ENCODE data around the gene KIAA0825. TPM values are rescaled to one million over a fixed set of nuclear protein-coding genes. Genes with fewer than 3 reads are reported as not detected.
"Not testable (repeated sequence)": the region's sequence is repeated elsewhere in the genome, so short reads cannot be mapped to it uniquely, and the experiment has no call there.

The KIAA0825 gene
- total and polyA plus RNA-seq, 3 donors from 2014 or later: 4.1 to 11.2 (median 9.3) TPM

GRCh38 chr5:94181895-94182294, 436.5 kb downstream of the KIAA0825 start:
- WGBS, 2 donors: 81 to 94% methylated on average over 2 of the region's 2 CpGs
- TF ChIP-seq CTCF (IDR thresholded peaks at IDR 0.05): no peak
- TF ChIP-seq POLR2A (IDR thresholded peaks at IDR 0.05): no peak
- no peaks in the 10 kb centered on the region for H3K4me1 ChIP-seq
- H3K4me3 ChIP-seq: no peak overlapping the region
- no peaks in the 10 kb centered on the region for H3K27me3 ChIP-seq
- H3K9me3 ChIP-seq: no peaks in the 10 kb centered on the region
- H3K27ac ChIP-seq: no peak overlapping the region
- no peaks in the 10 kb centered on the region for H3K36me3 ChIP-seq (ENCODE audit: low read depth, missing control alignments)
- intact Hi-C loops (cut with DNase I; ENCODE audit: low total_unique reads): no loop called here
- no peak for DNase-seq

- no peaks in the 10 kb centered on the region for H3K36me3 ChIP-seq (ENCODE audit: low read depth, missing control alignments)
- TF ChIP-seq POLR2A (IDR thresholded peaks at IDR 0.05) (no peak), CTCF (IDR thresholded peaks at IDR 0.05) (no peak)
- intact Hi-C loops (cut with DNase I; ENCODE audit: low total_unique reads): no loop called here
- no peaks in the 10 kb centered on the region for H3K4me1 ChIP-seq
- H3K9me3 ChIP-seq: no peaks in the 10 kb centered on the region
- no peak overlapping the region for H3K4me3 ChIP-seq
- H3K27ac ChIP-seq: no peak overlapping the region
- DNase-seq: no peak
- H3K27me3 ChIP-seq: no peaks in the 10 kb centered on the region
Measured at GRCh38 chr5:94180761-94181160, 437.6 kb downstream of the KIAA0825 start.

- no peaks in the 10 kb centered on the region for H3K27me3 ChIP-seq
- H3K4me1 ChIP-seq: no peaks in the 10 kb centered on the region
- 94 to 96% methylated on average over 1 of the region's 1 CpG for WGBS, 2 donors
- no peaks in the 10 kb centered on the region for H3K9me3 ChIP-seq
- H3K4me3 ChIP-seq: no peak overlapping the region
- H3K27ac ChIP-seq: no peak overlapping the region
- intact Hi-C loops (cut with DNase I; ENCODE audit: low total_unique reads): no loop called here
- no peak for DNase-seq
- no peaks in the 10 kb centered on the region for H3K36me3 ChIP-seq (ENCODE audit: low read depth, missing control alignments)
- TF ChIP-seq CTCF (IDR thresholded peaks at IDR 0.05): no peak
- no peak for TF ChIP-seq POLR2A (IDR thresholded peaks at IDR 0.05)
Measured at GRCh38 chr5:94175912-94176311, 442.5 kb downstream of the KIAA0825 start.

- Histone ChIP-seq H3K36me3 (ENCODE audit: low read depth, missing control alignments) (no peaks in the 10 kb centered on the region), H3K4me3 (no peak overlapping the region), H3K27ac (no peak overlapping the region), H3K4me1 (no peaks in the 10 kb centered on the region), H3K9me3 (no peaks in the 10 kb centered on the region), H3K27me3 (no peaks in the 10 kb centered on the region)
- intact Hi-C loops (cut with DNase I; ENCODE audit: low total_unique reads): no loop called here
- 89 to 92% methylated on average over 2 of the region's 2 CpGs for WGBS, 2 donors
- TF ChIP-seq POLR2A (IDR thresholded peaks at IDR 0.05) (no peak), CTCF (IDR thresholded peaks at IDR 0.05) (no peak)
- no peak for DNase-seq
Measured at GRCh38 chr5:94174748-94175411, 443.5 kb downstream of the KIAA0825 start.

- no peak for DNase-seq
- Histone ChIP-seq H3K36me3 (ENCODE audit: low read depth, missing control alignments) (no peaks in the 10 kb centered on the region), H3K9me3 (no peaks in the 10 kb centered on the region), H3K27me3 (no peaks in the 10 kb centered on the region), H3K27ac (no peak overlapping the region), H3K4me3 (no peak overlapping the region), H3K4me1 (no peaks in the 10 kb centered on the region)
- WGBS, 2 donors: 97 to 100% methylated on average over 1 of the region's 1 CpG
- intact Hi-C loops (cut with DNase I; ENCODE audit: low total_unique reads): no loop called here
- TF ChIP-seq CTCF (IDR thresholded peaks at IDR 0.05): no peak
- TF ChIP-seq POLR2A (IDR thresholded peaks at IDR 0.05): no peak
Measured at GRCh38 chr5:94173100-94173499, 445.3 kb downstream of the KIAA0825 start.

- H3K27ac ChIP-seq; H3K27me3 ChIP-seq; H3K4me1 ChIP-seq; H3K9me3 ChIP-seq; intact Hi-C loops (cut with DNase I; ENCODE audit: low total_unique reads); H3K4me3 ChIP-seq; DNase-seq; H3K36me3 ChIP-seq (ENCODE audit: low read depth, missing control alignments): not testable (repeated sequence)
- WGBS, 2 donors: 85 to 94% methylated on average over 3 of the region's 3 CpGs
Measured at GRCh38 chr5:94171070-94171469, 447.3 kb downstream of the KIAA0825 start.

GRCh38 chr5:94170158-94170557, 448.2 kb downstream of the KIAA0825 start:
- H3K4me1 ChIP-seq; DNase-seq; H3K27me3 ChIP-seq; intact Hi-C loops (cut with DNase I; ENCODE audit: low total_unique reads); H3K27ac ChIP-seq; H3K9me3 ChIP-seq; H3K36me3 ChIP-seq (ENCODE audit: low read depth, missing control alignments); H3K4me3 ChIP-seq: not testable (repeated sequence)
- WGBS, 2 donors: 95 to 98% methylated on average over 6 of the region's 6 CpGs

All from testis (tissue), 3 donors.